HG02938 (cell line): Measurements from ENCODE around the gene TEP1.
"Not testable (repeated sequence)": the region's sequence is repeated elsewhere in the genome, so short reads cannot be mapped to it uniquely, and the experiment has no call there.

Experiments
- ATAC-seq: cut with Tn5 transposase; IDR thresholded peaks from one replicate; pipeline ENCODE4 v1.9.1; 2021; ENCODE audit warnings: mild to moderate bottlenecking, moderate library complexity; ENCODE audit not compliant: unreplicated experiment

TEP1 gene

DNA sequence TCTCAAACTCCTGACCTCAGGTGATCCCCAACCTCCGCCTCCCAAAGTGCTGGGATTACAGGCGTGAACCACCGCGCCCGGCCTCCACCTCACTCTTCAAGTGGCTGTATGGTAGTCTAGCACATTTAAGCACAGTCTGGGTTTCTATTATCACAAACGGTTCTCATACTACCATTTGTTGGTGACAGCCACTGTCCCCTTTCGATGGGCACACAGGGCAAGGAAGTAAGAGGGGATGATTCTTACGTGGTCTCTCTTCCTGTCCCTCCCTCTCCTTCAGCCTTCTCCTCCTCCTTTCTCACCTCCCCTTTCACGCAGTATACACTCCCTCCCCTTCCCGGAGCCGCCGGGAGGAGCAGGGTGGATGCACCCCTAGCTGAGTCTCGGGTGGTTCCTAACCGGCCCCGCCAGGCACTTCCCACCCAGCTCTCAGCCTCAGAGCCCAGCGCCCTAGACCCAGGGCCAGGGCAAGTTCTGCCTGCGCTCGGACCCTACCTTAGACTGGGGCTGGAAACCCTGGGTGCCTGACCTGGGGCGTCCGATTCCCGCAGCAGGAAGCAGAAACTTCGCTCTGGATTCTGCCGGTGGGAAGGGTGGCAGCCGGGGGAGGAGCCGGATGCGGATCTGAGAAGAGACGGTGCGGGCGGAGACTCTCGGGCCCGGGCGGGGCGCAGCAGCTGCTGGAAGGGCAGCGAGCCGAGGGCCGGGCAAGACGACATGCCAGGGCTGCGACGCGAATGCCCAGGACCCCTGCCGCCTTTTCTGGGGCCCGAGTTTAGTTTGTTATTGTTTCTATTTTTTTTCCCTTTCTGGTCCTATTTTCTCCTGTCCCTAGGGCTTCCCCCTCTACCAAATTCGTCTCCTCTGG lies at the start of gene TEP1:
Gene TEP1 (minus strand): TSS at position 626 of the 868 bp plus-strand sequence. CDS start 5,062 bp downstream, outside the sequence.
- ATAC-seq, result peak; percentile 57

DNA sequence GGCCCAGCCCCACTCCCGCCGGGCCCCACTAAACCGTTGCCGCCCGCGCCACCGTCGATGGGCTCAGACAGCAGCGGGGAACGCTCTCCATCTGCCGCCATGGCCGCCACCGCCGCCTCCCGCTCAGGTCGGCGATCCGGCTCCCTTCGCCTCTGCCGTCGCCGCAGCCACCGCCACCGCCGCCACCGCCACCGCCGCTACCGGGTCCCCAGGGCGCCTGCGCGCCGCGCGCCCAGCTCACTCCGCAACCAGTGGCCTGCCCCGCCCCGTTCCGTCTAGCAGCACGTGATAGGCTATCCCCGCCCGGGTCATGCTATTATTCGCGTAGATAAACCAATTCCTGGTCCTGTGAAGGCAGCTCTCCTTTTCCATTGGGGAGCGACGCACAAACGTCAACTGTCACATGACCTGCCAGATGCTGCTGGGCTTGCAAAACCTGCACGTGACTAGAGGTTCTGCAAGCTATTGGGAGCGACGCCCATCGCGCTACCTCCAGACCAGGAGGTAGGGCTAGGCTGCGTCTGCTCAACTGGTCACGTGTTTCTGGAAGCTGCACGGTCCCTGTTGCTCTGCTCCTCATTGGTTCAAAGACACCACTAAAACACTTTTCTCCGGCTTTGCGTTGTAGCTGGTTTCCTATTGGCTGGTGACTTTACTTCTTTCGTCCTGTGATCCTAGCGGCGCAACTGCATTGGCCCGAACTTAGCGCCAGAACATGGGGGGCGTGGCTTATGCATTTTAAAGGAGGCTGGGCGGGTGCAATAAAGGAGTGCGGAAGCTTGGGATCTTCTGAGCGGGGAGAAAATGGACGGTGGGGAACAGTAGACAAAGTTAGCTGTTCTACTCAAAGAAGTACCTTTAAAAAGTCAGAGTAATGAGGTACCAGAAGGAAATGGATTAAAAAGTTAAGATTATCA lies 48.2 kb upstream of the TEP1 start, which contains the start of gene PIP4P1:
Gene PIP4P1 (minus strand): TSS at position 210 of the 917 bp plus-strand sequence. CDS start 109 bp downstream, at position 101.
- peak; percentile 94 for ATAC-seq

GRCh38 chr14:20460458-20461224 lies 47.3 kb upstream of the TEP1 start:
- ATAC-seq, result peak; percentile 5

DNA sequence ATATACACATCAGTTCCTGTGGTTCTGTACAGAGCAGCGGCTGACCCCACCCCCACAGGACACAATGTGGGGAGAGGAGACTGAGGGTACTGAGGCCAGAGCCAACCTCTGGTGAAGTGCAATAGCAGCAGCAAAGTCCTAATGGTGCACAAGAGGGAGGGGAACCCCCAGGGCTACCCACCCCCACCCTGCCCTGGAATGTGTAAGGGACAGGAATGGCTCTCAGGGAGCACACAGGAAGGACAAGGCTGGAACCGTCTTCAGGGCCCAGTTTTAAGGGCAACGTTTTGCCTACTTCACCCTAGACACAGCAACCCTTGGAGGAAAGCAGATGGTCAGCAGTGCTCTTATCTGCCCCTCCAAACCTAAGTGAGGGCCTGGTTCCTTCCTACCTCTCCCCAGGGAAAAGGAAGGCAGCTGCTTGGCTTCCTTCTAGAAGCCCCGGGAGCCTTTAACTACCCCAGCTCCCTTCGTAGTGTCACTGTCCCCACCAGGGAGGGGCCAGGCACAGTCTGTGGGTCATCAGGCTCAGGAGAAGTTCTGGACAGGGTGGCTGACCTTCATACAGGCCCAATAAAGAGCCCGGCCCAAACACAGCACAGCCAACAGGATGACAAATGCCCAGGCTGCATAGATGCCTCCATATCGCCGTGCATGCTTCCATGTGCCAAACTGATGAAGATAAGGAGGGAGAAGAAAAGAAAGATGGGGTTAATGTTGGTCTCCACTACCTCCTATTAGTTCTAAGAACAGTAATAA lies 44.9 kb upstream of the TEP1 start:
- ATAC-seq, result no peak

GRCh38 chr14:20456971-20457370 lies 43.7 kb upstream of the TEP1 start:
- no peak for ATAC-seq

GRCh38 chr14:20455355-20456300 lies 42.3 kb upstream of the TEP1 start:
- peak; percentile 59 for ATAC-seq

GRCh38 chr14:20454516-20455354 lies 41.4 kb upstream of the TEP1 start, which contains the start of the genes APEX1 and OSGEP:
APEX1 (plus strand) TSS chr14:20455226; CDS start chr14:20455646, 420 bp downstream.
OSGEP (minus strand) TSS chr14:20454812; CDS start chr14:20454683, 129 bp downstream.
- peak; percentile 83 for ATAC-seq

- not testable (repeated sequence) for ATAC-seq
Observed at GRCh38 chr14:20452831-20453230, 39.5 kb upstream of the TEP1 start.

DNA sequence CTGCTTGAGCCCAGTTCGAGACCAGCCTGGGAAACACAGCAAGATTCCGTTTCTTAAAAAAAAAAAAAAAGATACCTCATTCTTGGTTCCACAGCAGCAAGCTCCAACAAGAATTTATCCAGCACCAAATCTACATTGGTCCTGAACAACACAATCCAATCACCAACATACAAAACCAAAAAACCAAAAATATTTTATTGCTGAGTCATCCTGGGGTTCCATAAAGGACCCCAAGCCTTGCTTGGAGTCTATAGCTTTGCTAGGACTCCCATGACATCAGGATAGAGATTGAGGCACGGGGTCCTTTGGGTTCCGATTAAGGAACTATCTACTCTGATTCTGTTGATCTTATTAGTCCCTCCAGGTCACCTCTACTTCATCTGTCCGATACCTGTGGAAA lies 33.6 kb upstream of the TEP1 start:
- no peak for ATAC-seq

DNA sequence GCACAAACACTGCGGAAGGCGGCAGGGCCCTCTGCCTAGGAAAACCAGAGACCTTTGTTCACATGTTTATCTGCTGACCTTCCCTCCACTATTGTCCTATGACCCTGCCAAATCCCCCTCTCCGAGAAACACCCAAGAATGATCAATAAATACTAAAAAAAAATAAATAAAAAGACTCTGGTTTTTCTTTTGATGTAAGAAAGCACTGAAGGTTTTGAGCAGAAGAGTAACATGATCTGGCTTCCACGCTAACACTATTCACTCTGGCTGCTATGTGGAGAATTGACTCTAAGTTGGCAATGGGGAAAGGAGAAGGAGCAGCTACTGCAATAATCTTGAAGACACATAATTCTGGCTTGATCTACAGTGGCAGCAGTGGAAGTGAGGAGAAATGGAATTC lies 30.3 kb upstream of the TEP1 start:
- ATAC-seq, result not testable (repeated sequence)

- no peak for ATAC-seq
Observed at GRCh38 chr14:20441461-20441860, 28.2 kb upstream of the TEP1 start.

- no peak for ATAC-seq
Observed at GRCh38 chr14:20440882-20441281, 27.6 kb upstream of the TEP1 start.

GRCh38 chr14:20440465-20440864 lies 27.2 kb upstream of the TEP1 start:
- ATAC-seq, result no peak

GRCh38 chr14:20438664-20439063 lies 25.4 kb upstream of the TEP1 start:
- ATAC-seq, result no peak

DNA sequence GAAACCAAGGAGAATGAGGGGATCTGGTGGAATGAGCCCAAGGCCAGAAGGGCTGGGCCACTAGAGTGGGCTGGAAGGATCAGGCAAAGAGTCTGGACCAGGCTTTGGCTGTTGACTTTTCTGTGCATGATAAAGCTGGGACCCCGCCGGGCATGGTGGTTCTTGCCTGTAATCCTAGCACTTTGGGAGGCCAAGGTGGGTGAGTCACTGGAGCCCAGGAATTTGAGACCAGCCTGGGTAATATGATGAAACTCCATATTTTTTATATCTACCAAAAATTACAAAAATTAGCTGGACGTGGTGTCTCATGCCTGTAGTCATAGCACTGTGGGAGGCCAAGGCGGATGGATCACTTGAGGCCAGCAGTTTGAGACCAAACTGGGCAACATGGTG lies 23.1 kb upstream of the TEP1 start:
- ATAC-seq, result no peak

- no peak for ATAC-seq
Observed at GRCh38 chr14:20435582-20436362, 22.5 kb upstream of the TEP1 start, which contains the start of gene KLHL33. KLHL33 (minus strand) TSS chr14:20436166; CDS start chr14:20435811, 355 bp downstream.
